Esophagus muscularis mucosa (tissue), 4 donors: ENCODE measurements around the gene BRD3OS. TPM values are rescaled to one million over a fixed set of nuclear protein-coding genes. Genes with fewer than 3 reads are reported as not detected.

ENCODE experiments used
- DNase-seq: peaks from one replicate; pipeline ENCODE4 v3.0.0-alpha.2; 2017; ENCODE audit errors: extremely low spot score
- H3K27ac ChIP-seq, 4 donors: fragments of 200-600 bp; sonication (generic); replicated peaks in 1 of 4; 1 replicate in 3 of 4; 2 replicates in 1 of 4; pipeline ENCODE4 v1.5.1; 2016 to 2019; ENCODE audit warnings: mild to moderate bottlenecking in 1 of 4
- H3K27me3 ChIP-seq, 4 donors: fragments of 200-600 bp; sonication (generic); one replicate each; pipeline versions ENCODE4 v1.5.1 to v1.6.0; 2016 to 2019
- H3K36me3 ChIP-seq, 4 donors: fragments of 200-600 bp; sonication (generic); one replicate each; pipeline ENCODE4 v1.5.1; 2016 to 2019
- H3K4me1 ChIP-seq, 4 donors: fragments of 200-600 bp; sonication (generic); one replicate each; pipeline ENCODE4 v1.5.1; 2016 to 2019
- H3K4me3 ChIP-seq, 4 donors: fragments of 200-600 bp; sonication (generic); 1 replicate in 2 of 4; 2 replicates in 2 of 4; pipeline ENCODE4 v1.5.1; 2016 to 2019; ENCODE audit warnings: mild to moderate bottlenecking in 4 of 4, moderate library complexity in 1 of 4
- H3K9me3 ChIP-seq, 4 donors: fragments of 200-600 bp; sonication (generic); 1 replicate in 3 of 4; 2 replicates in 1 of 4; pipeline ENCODE4 v1.5.1; 2016 to 2019
- CTCF ChIP-seq, 3 experiments: fragments of 200-600 bp in 2 of 3; fragments of 450-650 bp in 1 of 3; sonication (generic) in 2 of 3; IDR thresholded peaks; one replicate each; pipeline ENCODE4 v1.5.1; 2017 to 2019; ENCODE audit warnings: antibody characterized with exemption in 3 of 3, mild to moderate bottlenecking in 2 of 3, moderate library complexity in 1 of 3
- EP300 ChIP-seq: sonication (generic); formaldehyde crosslinking; IDR thresholded peaks from one replicate; pipeline ENCODE4 v1.6.1; 2017; ENCODE audit warnings: antibody characterized with exemption
- POLR2A ChIP-seq: fragments of 450-650 bp; IDR thresholded peaks from one replicate; pipeline ENCODE4 v1.6.1; 2017; ENCODE audit warnings: antibody characterized with exemption, moderate library complexity, mild to moderate bottlenecking, low read depth
- POLR2AphosphoS5 ChIP-seq, 2 donors: sonication (generic); formaldehyde crosslinking; IDR thresholded peaks; one replicate each; pipeline ENCODE4 v1.6.1; 2017; ENCODE audit warnings: antibody characterized with exemption in 2 of 2
- WGBS: methylation state at CpG from one replicate; pipeline ENCODE4 v1.1.5; 2018; 5-methylcytosine and 5-hydroxymethylcytosine counted together
- intact Hi-C: fragments of 100-400 bp; cut with DNase I; formaldehyde crosslinking; loops from one replicate; pipeline ENCODE4 v1.15.1; 2023
- total RNA-seq, 4 donors: library from RNA; depleted of rRNA; stranded (reverse); fragments of >200 nt; gene quantifications; one replicate each; pipeline versions ENCODE4 v1.1.0 to v1.2.1, GENCODE V29; 2016

The BRD3OS gene
- total RNA-seq, 4 donors from 2014 or later = 13.4 to 33.4 (median 21.7) TPM

- WGBS = 2% methylated on average over 9 of the region's 82 CpGs
- intact Hi-C loops = loop anchor here (5.0 to 10.0 kb wide), 2 partner anchors 134 to 457 kb away; partner anchors contain the start of gene ADAMTSL2
- DNase-seq = no peak
- H3K4me3 ChIP-seq = peak overlapping the region; percentile 69 to 90 (median 76)
- H3K4me1 ChIP-seq = peaks cover 20 to 46% (median 35%) of the 10 kb centered on the region in 4 donors
- no peak for TF ChIP-seq CTCF (IDR thresholded peaks at IDR 0.05)
- TF ChIP-seq EP300 = no peak
- no peak for TF ChIP-seq POLR2A
- TF ChIP-seq POLR2AphosphoS5 (IDR thresholded peaks at IDR 0.05) = no peak
- H3K9me3 ChIP-seq = no peaks in the 10 kb centered on the region
- H3K27ac ChIP-seq = peak overlapping the region; percentile 87 to 92 (median 88)
- H3K36me3 ChIP-seq = no peaks in the 10 kb centered on the region
- H3K27me3 ChIP-seq = no peaks in the 10 kb centered on the region
Measured at GRCh38 chr9:133991214-133991921, 33.9 kb upstream of the BRD3OS start.

- intact Hi-C loops = loop anchor here (5.0 to 10.0 kb wide), 2 partner anchors 135 to 457 kb away; partner anchors contain the start of gene ADAMTSL2
- TF ChIP-seq POLR2A = no peak
- no peak for TF ChIP-seq CTCF (IDR thresholded peaks at IDR 0.05)
- TF ChIP-seq POLR2AphosphoS5 (IDR thresholded peaks at IDR 0.05) = no peak
- TF ChIP-seq EP300 = no peak
- no peak for DNase-seq
- H3K9me3 ChIP-seq = no peaks in the 10 kb centered on the region
- peaks cover 20 to 46% (median 35%) of the 10 kb centered on the region in 4 donors for H3K4me1 ChIP-seq
- H3K4me3 ChIP-seq = peak within 1 kb of the TSS; percentile 69 to 90 (median 76)
- H3K36me3 ChIP-seq = no peaks in the 10 kb centered on the region
- H3K27me3 ChIP-seq = no peaks in the 10 kb centered on the region
- H3K27ac ChIP-seq = peak within 1 kb of the TSS; percentile 87 to 92 (median 88)
- WGBS = 0% methylated on average over 9 of the region's 124 CpGs
Measured at GRCh38 chr9:133991964-133992779, 33.1 kb upstream of the BRD3OS start, which contains the start of gene VAV2. Gene VAV2 (minus strand): TSS chr9:133992324. CDS start chr9:133992278, 46 bp downstream.

- Histone ChIP-seq H3K4me1 (peaks cover 20 to 46% (median 35%) of the 10 kb centered on the region in 4 donors), H3K9me3 (no peaks in the 10 kb centered on the region), H3K27ac (peak overlapping the region; percentile 87 to 92 (median 88)), H3K27me3 (peaks cover 0 to 6% (median 0%) of the 10 kb centered on the region in 4 donors), H3K4me3 (peak overlapping the region; percentile 69 to 90 (median 76)), H3K36me3 (no peaks in the 10 kb centered on the region)
- intact Hi-C loops = loop anchor here (1.0 to 10.0 kb wide), 3 partner anchors 136 to 458 kb away; partner anchors contain the start of gene ADAMTSL2
- 0% methylated on average over 7 of the region's 74 CpGs for WGBS
- TF ChIP-seq CTCF (IDR thresholded peaks at IDR 0.05) (peak in 2 of 3 experiments; percentile 29 to 38), POLR2A (peak; percentile 24), POLR2AphosphoS5 (IDR thresholded peaks at IDR 0.05) (peak; percentile 60 to 83), EP300 (no peak)
- DNase-seq = peak; percentile 97
Measured at GRCh38 chr9:133992780-133993634, 32.3 kb upstream of the BRD3OS start.

GRCh38 chr9:133993635-133994253 is 31.5 kb upstream of the BRD3OS start:
- intact Hi-C loops = loop anchor here (1.0 to 10.0 kb wide), 4 partner anchors 136 to 459 kb away; partner anchors contain the start of gene ADAMTSL2
- Histone ChIP-seq H3K36me3 (no peaks in the 10 kb centered on the region), H3K4me3 (peak overlapping the region; percentile 69 to 90 (median 76)), H3K27ac (peak overlapping the region; percentile 87 to 92 (median 88)), H3K27me3 (peaks cover 0 to 6% (median 0%) of the 10 kb centered on the region in 4 donors), H3K9me3 (no peaks in the 10 kb centered on the region), H3K4me1 (peaks cover 20 to 46% (median 35%) of the 10 kb centered on the region in 4 donors)
- TF ChIP-seq EP300 = no peak
- TF ChIP-seq POLR2A = no peak
- no peak for TF ChIP-seq POLR2AphosphoS5 (IDR thresholded peaks at IDR 0.05)
- TF ChIP-seq CTCF (IDR thresholded peaks at IDR 0.05) = no peak
- no peak for DNase-seq
- 85% methylated on average over 4 of the region's 16 CpGs for WGBS
